Adrenal gland (tissue), 5 donors: ENCODE data around the gene KRTAP10-1.

Source experiments
- POLR2A ChIP-seq, 2 donors: fragments of 450-650 bp; IDR thresholded peaks; one replicate each; pipeline ENCODE4 v1.6.1; 2017; ENCODE audit warnings: antibody characterized with exemption in 2 of 2, mild to moderate bottlenecking in 2 of 2, moderate library complexity in 1 of 2
- TF ChIP-seq, protein P1 (sequence below), 6 experiments: fragments of 450-650 bp in 4 of 6; fragments of 200-600 bp in 2 of 6; sonication (generic) in 1 of 6; IDR thresholded peaks; 1 replicate in 5 of 6; 2 replicates in 1 of 6; pipeline versions ENCODE4 v1.5.1 to v1.8.0; 2016 to 2021; ENCODE audit warnings: antibody characterized with exemption in 6 of 6, mild to moderate bottlenecking in 2 of 6, moderate library complexity in 1 of 6
- donor health status: DM: no; HTN: no; CAD: no.

- TF ChIP-seq, protein P1, sequence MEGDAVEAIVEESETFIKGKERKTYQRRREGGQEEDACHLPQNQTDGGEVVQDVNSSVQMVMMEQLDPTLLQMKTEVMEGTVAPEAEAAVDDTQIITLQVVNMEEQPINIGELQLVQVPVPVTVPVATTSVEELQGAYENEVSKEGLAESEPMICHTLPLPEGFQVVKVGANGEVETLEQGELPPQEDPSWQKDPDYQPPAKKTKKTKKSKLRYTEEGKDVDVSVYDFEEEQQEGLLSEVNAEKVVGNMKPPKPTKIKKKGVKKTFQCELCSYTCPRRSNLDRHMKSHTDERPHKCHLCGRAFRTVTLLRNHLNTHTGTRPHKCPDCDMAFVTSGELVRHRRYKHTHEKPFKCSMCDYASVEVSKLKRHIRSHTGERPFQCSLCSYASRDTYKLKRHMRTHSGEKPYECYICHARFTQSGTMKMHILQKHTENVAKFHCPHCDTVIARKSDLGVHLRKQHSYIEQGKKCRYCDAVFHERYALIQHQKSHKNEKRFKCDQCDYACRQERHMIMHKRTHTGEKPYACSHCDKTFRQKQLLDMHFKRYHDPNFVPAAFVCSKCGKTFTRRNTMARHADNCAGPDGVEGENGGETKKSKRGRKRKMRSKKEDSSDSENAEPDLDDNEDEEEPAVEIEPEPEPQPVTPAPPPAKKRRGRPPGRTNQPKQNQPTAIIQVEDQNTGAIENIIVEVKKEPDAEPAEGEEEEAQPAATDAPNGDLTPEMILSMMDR (IDR thresholded peaks at IDR 0.05), result peak; percentile 61 to 80 (median 74)
- TF ChIP-seq POLR2A (IDR thresholded peaks at IDR 0.05), result no peak
Observed at GRCh38 chr21:44510508-44511218, 29.3 kb downstream of the KRTAP10-1 start.
